OCI-M1 (cell line): ENCODE measurements around the gene STH.

ENCODE experiments used
- DNase-seq: peaks from one replicate; lab custom pipeline; 2025; lab: John Stamatoyannopoulos, UW

Gene STH

DNA sequence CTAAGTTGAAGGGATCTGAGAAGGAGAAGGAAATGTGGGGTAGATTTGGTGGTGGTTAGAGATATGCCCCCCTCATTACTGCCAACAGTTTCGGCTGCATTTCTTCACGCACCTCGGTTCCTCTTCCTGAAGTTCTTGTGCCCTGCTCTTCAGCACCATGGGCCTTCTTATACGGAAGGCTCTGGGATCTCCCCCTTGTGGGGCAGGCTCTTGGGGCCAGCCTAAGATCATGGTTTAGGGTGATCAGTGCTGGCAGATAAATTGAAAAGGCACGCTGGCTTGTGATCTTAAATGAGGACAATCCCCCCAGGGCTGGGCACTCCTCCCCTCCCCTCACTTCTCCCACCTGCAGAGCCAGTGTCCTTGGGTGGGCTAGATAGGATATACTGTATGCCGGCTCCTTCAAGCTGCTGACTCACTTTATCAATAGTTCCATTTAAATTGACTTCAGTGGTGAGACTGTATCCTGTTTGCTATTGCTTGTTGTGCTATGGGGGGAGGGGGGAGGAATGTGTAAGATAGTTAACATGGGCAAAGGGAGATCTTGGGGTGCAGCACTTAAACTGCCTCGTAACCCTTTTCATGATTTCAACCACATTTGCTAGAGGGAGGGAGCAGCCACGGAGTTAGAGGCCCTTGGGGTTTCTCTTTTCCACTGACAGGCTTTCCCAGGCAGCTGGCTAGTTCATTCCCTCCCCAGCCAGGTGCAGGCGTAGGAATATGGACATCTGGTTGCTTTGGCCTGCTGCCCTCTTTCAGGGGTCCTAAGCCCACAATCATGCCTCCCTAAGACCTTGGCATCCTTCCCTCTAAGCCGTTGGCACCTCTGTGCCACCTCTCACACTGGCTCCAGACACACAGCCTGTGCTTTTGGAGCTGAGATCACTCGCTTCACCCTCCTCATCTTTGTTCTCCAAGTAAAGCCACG is 28.3 kb downstream of the STH start:
- no peak for DNase-seq

DNA sequence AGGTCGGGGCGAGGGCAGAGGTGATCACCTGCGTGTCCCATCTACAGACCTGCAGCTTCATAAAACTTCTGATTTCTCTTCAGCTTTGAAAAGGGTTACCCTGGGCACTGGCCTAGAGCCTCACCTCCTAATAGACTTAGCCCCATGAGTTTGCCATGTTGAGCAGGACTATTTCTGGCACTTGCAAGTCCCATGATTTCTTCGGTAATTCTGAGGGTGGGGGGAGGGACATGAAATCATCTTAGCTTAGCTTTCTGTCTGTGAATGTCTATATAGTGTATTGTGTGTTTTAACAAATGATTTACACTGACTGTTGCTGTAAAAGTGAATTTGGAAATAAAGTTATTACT is 28.9 kb downstream of the STH start:
- DNase-seq = no peak

- no peak for DNase-seq
These were observed 29.3 kb downstream of the STH start for GRCh38 chr17:46028374-46028773.

DNA sequence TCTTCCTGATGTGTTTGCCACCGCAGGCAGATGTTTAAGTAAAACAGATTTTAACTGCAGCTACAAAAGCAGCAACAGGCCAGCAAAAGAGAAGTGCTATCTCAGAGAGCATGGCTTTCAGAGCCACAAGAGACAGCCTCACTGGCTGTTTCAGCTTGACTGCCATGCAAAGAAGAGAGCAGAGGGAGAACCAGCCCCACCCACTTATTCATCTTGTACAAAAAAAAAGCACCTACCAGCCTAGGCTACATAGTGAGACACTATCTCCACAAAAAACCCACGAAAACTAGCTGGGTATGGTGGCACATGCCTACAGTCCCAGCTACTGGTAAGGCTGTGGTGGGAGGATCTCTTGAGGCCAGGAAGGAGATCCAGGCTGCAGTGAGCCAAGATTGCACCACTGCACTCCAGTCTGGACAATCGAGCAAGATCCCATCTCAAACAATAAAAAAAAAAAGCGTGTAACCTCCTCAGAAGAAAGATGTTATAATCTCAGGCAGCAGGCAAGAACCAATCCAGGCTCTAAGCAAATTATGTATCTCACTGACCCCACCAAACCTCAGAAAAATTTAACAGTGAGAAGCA is 30.0 kb downstream of the STH start:
- DNase-seq = no peak

GRCh38 chr17:46029627-46030026 is 30.6 kb downstream of the STH start:
- no peak for DNase-seq

GRCh38 chr17:46030752-46031151 is 31.7 kb downstream of the STH start:
- DNase-seq = no peak

- DNase-seq = no peak
These were observed 32.4 kb downstream of the STH start for GRCh38 chr17:46031440-46031839.

GRCh38 chr17:46031920-46032319 is 32.9 kb downstream of the STH start:
- DNase-seq = no peak

GRCh38 chr17:46032909-46033308 is 33.9 kb downstream of the STH start:
- no peak for DNase-seq

DNA sequence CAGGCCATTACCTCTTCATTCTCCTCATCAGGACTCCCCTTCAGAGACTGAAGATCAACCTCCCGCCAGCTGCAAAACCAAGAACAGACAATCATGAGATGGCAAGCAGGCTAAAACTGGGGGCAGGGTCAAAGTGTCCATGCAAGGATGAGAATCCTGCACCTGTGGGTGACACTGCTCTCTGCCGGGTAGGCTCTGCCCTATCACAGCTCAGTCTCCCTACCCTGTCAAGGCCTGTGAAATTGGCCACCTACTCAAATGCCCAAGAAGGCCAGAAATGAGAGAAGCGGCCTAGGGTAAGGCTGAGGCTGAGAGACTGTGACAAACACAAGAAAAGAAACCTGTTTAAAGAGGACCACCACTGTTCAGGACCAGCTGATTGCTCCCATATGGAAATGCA is 34.3 kb downstream of the STH start:
- no peak for DNase-seq

- DNase-seq = no peak
These were observed 36.2 kb downstream of the STH start for GRCh38 chr17:46035112-46035818.

GRCh38 chr17:46036491-46036890 is 37.4 kb downstream of the STH start:
- DNase-seq = no peak

DNA sequence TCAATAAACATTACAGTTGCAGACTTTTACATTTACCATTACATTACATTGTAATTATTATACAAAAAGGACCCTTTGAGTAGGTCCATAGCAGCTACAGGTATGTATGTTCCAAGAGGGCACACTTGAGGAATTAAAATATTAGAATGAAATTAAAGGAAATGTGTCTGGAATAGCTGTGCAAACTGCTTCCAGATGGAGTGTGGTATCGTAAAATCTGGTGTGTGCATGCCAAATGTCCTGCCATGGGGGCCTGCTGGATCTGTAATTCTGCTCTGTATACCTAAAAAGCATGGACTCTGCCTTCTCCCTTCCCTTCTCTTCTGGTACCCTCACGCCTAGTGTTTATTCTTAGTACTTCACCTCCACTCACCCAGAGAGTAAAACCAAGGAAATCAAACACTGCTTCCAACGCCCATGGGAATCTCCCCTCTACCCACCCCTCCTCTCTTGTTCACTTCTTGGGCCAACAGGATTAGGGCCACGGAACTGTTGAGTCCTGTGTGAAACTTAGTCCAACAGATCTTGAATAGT is 38.7 kb downstream of the STH start:
- DNase-seq = no peak

- DNase-seq = no peak
These were observed 39.4 kb downstream of the STH start for GRCh38 chr17:46038414-46038813.

DNA sequence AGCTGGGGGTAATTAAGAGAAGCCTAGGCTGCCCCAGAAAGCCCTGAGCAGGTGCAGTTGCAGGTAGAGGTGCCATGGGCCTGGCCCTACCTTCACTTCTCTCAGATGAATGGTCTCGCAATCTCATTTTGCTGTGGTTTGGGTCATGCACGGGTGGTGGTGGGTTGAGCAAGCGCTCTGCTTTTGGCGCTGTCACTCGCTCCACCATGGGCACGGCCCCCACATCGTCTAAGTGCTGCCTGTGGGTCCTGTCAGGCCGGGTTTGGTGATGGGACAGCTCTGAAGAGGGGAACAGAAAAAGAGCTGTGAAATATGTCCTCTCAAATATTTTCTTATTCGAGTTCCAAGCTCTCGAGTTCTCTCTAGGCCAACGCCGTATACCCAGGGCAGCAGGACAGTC is 39.9 kb downstream of the STH start:
- no peak for DNase-seq

DNA sequence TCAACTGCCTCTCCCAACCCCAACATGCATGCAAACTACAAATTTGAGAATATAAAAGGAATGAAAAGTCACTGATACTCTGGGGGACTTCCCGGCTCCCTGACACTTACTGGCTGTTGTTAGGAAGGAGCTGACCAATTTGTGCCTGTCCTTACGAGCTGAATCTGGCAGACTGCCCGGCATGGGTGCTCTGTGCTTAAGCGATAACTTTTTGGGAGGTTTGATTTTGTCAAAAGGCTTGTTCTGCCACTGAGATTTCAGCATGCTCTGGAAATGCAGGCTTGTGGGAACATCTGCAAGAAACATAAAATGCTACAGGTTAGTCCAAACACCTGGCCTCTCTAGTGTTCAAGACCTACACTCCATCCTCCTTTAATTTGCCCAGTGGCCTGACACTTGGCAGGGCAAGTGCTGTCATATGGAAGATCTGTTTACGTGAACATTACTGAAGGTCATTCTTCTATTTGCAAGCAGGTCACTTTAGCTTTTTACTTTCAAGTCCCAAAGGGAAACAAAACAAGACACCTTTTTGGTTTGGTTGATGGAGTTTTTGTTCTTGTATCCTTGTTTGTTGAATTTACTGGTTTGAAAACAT is 40.6 kb downstream of the STH start:
- DNase-seq = no peak

DNA sequence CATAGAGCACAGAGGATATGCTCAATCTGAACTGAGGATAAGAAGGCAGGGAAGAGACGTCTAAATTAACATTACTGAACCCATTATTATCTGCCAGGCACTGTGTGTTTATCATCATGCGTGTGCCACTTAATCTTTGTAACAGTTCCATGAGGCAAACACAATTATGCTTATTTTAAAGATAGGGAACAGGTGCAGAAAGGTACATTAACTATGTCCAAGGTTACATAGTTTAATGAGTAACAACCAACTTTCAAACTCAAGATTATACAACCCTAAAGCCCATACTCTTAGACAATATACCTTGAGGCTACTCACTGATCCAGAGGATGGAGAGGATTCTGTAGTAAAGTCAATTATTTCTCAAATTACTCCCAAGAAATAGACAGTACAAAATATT is 43.2 kb downstream of the STH start:
- DNase-seq = no peak

DNA sequence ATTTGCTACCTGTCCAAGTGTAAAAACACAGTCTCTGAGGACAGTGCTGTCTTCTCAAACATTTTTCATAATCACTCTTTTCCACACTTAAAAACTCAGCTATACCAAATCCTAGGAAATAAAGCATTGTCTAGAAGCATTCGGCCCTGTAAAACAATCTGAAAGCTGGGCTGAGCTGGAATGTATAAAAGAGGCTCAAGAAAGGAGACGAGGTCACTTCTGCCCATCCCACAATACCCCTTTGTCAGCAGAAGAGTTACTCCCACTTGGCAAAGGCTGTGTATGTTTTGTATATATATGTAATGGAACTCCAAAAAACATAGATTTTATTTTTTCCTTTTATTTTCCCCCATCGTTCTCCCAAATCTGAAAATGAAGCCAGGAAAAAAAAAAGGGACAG is 43.9 kb downstream of the STH start:
- DNase-seq = no peak

DNA sequence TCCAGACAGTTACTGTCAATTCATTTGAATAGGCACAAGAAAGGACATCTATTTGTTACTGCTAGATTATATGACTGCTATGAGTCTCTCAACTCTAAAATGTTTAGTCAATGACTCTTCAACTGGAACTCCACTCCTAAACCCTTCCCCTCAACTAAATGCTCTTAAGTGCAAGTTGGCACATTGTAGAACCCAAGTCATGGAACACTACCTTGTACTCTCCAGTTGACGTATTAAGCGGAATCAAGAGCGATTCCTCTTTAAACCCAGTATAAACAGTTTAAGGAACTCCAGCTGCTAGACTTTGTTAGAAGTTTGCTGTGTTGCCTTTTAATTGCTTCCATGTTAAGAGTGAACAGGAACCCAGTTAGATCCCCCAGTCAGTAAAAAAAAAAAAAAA is 44.6 kb downstream of the STH start:
- DNase-seq = no peak

- peak; percentile 83 for DNase-seq
These were observed 45.4 kb downstream of the STH start for GRCh38 chr17:46044286-46044928.

- no peak for DNase-seq
These were observed 45.9 kb downstream of the STH start for GRCh38 chr17:46044989-46045388.

GRCh38 chr17:46045639-46046038 is 46.6 kb downstream of the STH start:
- DNase-seq = no peak
